ENCODE measurements around the gene TXNDC17.
A peak's percentile ranks its signal among the peaks of the same experiment; 100 is the strongest.

The TXNDC17 gene

GRCh38 chr17:6676802-6677157 is 35.9 kb downstream of the TXNDC17 start:
- Mint-ChIP-seq H3K27me3 (ENCODE audit: low read depth) (peaks cover 30% of the 10 kb centered on the region), H3K4me1 (ENCODE audit: low read depth) (peaks cover 3% of the 10 kb centered on the region), H3K36me3 (ENCODE audit: low read depth) (no peaks in the 10 kb centered on the region), H3K9me3 (no peaks in the 10 kb centered on the region), H3K4me3 (no peak overlapping the region), H3K27ac (no peak overlapping the region)
- no peak for DNase-seq (ENCODE audit: low spot score)

- H3K36me3 Mint-ChIP-seq (ENCODE audit: low read depth): no peaks in the 10 kb centered on the region
- no peak overlapping the region for H3K4me3 Mint-ChIP-seq
- peak; percentile 15 for DNase-seq (ENCODE audit: low spot score)
- H3K4me1 Mint-ChIP-seq (ENCODE audit: low read depth): peaks cover 3% of the 10 kb centered on the region
- H3K27ac Mint-ChIP-seq: no peak overlapping the region
- peaks cover 34% of the 10 kb centered on the region for H3K27me3 Mint-ChIP-seq (ENCODE audit: low read depth)
- H3K9me3 Mint-ChIP-seq: no peaks in the 10 kb centered on the region
These were observed 36.4 kb downstream of the TXNDC17 start for GRCh38 chr17:6677158-6677831.

DNA sequence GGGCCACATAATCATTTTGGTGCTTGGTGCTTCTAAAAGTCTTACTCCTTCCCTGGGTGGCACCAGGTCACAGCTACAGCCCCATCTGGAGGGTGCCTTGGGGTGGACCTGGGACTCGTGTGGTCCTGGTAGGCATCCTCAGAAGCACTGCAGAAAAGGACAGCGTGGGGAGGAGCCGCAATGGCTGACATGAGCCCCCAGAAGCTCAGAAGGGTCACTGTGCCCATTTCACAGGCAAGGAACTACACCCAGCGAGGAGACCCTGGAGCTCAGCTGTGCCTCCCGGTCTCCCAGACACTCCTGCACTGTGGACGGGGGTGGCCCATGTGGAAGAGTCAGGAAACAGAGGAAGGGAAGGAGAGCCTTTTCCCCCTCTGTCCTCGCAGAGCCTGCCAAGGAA is 37.1 kb downstream of the TXNDC17 start:
- H3K9me3 Mint-ChIP-seq: no peaks in the 10 kb centered on the region
- H3K36me3 Mint-ChIP-seq (ENCODE audit: low read depth): no peaks in the 10 kb centered on the region
- peaks cover 3% of the 10 kb centered on the region for H3K4me1 Mint-ChIP-seq (ENCODE audit: low read depth)
- H3K4me3 Mint-ChIP-seq: no peak overlapping the region
- DNase-seq (ENCODE audit: low spot score): no peak
- peaks cover 38% of the 10 kb centered on the region for H3K27me3 Mint-ChIP-seq (ENCODE audit: low read depth)
- no peak overlapping the region for H3K27ac Mint-ChIP-seq

DNA sequence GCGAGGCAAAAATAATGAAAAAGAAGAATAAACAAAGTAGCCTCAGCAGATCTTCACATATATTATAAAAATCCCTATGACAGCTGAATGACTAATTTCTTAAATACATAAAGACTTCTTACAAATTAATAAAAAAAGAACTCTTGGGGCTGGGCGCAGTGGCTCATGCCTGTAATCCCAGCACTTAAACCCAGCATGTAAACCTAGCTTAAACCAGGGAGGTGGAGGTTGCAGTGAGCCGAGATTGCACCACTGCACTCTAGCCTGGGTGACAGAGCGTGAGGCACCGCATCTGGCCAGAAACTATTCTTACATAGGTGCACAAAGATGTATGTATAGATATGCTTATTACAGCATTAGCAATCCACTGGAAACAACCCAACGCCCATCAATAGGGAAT is 38.4 kb downstream of the TXNDC17 start:
- no peak for DNase-seq (ENCODE audit: low spot score)
- Mint-ChIP-seq H3K4me3 (no peak overlapping the region), H3K9me3 (no peaks in the 10 kb centered on the region), H3K27ac (no peak overlapping the region), H3K36me3 (ENCODE audit: low read depth) (no peaks in the 10 kb centered on the region), H3K27me3 (ENCODE audit: low read depth) (peaks cover 38% of the 10 kb centered on the region), H3K4me1 (ENCODE audit: low read depth) (peaks cover 3% of the 10 kb centered on the region)

DNA sequence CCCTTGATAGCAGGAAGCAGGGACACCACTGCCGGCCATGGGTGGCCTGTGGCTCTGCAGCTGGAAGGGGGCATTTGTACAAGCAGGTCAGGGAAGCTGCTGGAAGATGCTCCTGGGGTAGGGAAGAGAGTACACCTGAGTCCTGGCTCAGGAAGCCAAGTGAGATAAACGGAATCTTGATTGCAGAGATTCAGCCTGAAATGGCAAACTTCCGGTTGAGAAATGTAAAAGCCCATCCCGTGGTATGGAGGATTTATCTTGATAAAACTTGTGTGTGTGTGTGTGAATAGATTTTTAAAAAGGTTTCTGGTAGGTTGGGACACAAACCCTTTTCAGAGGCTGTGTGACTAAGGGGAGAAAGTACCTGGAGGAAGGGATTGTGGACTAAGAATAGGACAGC is 40.3 kb downstream of the TXNDC17 start:
- Mint-ChIP-seq H3K4me1 (ENCODE audit: low read depth) (peaks cover 3% of the 10 kb centered on the region), H3K27me3 (ENCODE audit: low read depth) (peaks cover 35% of the 10 kb centered on the region), H3K36me3 (ENCODE audit: low read depth) (no peaks in the 10 kb centered on the region), H3K4me3 (no peak overlapping the region), H3K9me3 (no peaks in the 10 kb centered on the region), H3K27ac (no peak overlapping the region)
- DNase-seq (ENCODE audit: low spot score): no peak

DNA sequence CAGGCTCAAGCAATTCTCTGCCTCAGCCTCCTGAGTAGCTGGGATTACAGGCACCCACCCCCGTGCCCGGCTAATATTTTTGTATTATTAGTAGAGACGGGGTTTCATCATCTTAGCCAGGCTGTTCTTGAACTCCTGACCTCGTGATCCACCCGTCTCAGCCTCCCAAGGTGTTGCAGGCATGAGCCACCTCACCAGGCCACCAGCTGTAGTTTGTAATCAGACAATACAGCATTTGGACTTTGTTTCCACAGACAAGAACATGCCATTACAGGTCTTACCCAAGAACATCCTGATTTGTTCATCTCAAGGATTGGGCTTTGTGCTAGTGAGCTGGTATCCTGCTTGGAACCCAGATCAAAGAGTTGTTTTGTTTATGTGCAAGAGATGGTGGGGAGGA is 40.8 kb downstream of the TXNDC17 start:
- no peaks in the 10 kb centered on the region for H3K9me3 Mint-ChIP-seq
- no peak overlapping the region for H3K4me3 Mint-ChIP-seq
- no peak overlapping the region for H3K27ac Mint-ChIP-seq
- no peaks in the 10 kb centered on the region for H3K36me3 Mint-ChIP-seq (ENCODE audit: low read depth)
- H3K4me1 Mint-ChIP-seq (ENCODE audit: low read depth): peaks cover 3% of the 10 kb centered on the region
- no peak for DNase-seq (ENCODE audit: low spot score)
- peaks cover 35% of the 10 kb centered on the region for H3K27me3 Mint-ChIP-seq (ENCODE audit: low read depth)

DNA sequence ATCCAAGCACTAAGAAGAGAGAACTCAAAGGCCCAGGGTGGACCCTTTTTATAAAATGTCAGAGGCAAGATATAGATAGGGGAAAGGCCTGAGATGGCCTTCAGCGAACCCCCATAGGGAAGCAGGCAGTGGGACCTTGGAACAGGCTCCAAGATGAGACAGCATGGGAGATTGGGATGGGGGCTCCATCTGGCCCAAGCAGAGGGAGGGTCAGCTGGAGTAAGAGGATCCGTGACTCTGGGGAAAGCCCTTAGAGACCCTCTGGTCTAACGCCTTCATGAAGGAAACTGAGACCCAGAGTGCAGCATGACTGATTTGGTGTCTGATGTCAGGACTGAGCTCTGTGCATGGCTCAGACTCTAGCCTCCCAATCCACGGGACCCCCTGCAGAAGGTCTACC is 41.5 kb downstream of the TXNDC17 start:
- Mint-ChIP-seq H3K36me3 (ENCODE audit: low read depth) (no peaks in the 10 kb centered on the region), H3K4me1 (ENCODE audit: low read depth) (peaks cover 3% of the 10 kb centered on the region), H3K27ac (no peak overlapping the region), H3K9me3 (no peaks in the 10 kb centered on the region), H3K4me3 (no peak overlapping the region), H3K27me3 (ENCODE audit: low read depth) (peaks cover 33% of the 10 kb centered on the region)
- no peak for DNase-seq (ENCODE audit: low spot score)

DNA sequence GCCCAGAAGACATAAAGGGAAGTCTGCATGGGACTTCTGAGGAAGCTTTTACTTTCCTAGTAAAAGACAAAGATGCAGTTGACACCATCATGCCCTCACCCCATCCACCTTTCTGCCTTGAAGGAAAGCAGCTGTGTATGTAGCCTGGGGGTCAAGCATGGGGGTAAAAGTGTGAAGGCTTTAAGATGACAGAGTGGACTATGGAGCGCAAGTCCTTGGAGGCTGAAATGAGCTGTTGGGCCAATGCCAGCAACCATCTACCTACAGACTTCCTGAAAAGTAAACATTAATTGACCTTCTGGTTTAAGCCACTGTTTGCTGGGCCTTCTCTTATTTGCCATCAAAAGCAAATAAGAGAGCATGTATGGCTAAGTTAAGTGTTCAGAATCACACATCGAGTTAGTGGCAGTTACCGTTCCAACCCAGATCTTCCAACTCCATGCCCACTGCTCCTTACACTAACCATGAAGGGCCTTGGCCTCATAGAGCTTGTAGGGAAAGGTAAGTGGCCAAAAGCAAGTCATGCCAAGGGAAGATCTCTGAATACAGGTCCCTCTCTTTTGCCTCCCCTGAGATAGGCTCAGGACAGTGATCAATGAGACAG is 42.3 kb downstream of the TXNDC17 start:
- DNase-seq (ENCODE audit: low spot score): no peak
- Mint-ChIP-seq H3K27ac (no peak overlapping the region), H3K9me3 (no peaks in the 10 kb centered on the region), H3K36me3 (ENCODE audit: low read depth) (no peaks in the 10 kb centered on the region), H3K4me3 (no peak overlapping the region), H3K4me1 (ENCODE audit: low read depth) (no peaks in the 10 kb centered on the region), H3K27me3 (ENCODE audit: low read depth) (peaks cover 28% of the 10 kb centered on the region)

DNA sequence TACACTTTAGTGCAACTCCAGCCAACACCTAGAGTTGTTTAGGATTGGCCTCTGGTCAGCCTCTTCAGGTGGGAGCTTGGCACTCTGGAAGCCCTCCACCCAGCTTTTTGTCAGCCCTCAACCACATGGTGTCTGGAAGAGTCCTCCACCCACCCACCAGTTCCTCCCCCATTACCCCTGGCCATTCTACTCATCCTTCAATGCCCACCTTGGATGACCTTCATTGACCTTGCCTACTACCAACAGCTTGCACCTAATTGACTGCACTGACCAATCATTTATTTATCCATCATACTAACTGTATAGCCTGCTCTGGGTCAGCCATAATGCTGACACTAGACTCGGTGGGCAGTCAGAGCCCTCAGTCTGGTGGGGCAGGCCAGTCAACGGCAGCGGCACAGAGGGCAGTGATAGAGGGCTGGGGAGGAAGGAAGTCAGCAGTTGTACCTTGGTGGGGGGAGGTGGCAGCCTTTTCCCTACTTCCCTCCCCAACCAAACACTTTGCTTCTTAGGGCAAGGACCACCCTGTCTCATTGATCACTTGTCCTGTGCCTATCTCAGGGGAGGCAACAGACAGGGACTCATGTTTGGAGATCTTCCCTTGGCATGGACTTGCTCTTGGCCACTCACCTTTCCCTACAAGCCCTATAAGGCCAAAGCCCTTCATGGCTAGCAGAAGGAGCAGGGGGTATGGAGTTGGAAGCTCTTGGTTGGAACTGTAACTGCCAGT is 43.0 kb downstream of the TXNDC17 start:
- H3K4me1 Mint-ChIP-seq (ENCODE audit: low read depth): no peaks in the 10 kb centered on the region
- no peak for DNase-seq (ENCODE audit: low spot score)
- peaks cover 21% of the 10 kb centered on the region for H3K27me3 Mint-ChIP-seq (ENCODE audit: low read depth)
- H3K36me3 Mint-ChIP-seq (ENCODE audit: low read depth): no peaks in the 10 kb centered on the region
- no peak overlapping the region for H3K27ac Mint-ChIP-seq
- no peaks in the 10 kb centered on the region for H3K9me3 Mint-ChIP-seq
- no peak overlapping the region for H3K4me3 Mint-ChIP-seq

- Mint-ChIP-seq H3K9me3 (no peaks in the 10 kb centered on the region), H3K4me1 (ENCODE audit: low read depth) (no peaks in the 10 kb centered on the region), H3K27me3 (ENCODE audit: low read depth) (peaks cover 20% of the 10 kb centered on the region), H3K36me3 (ENCODE audit: low read depth) (no peaks in the 10 kb centered on the region), H3K27ac (no peak overlapping the region), H3K4me3 (no peak overlapping the region)
- DNase-seq (ENCODE audit: low spot score): no peak
These were observed 43.6 kb downstream of the TXNDC17 start for GRCh38 chr17:6684460-6684783.

DNA sequence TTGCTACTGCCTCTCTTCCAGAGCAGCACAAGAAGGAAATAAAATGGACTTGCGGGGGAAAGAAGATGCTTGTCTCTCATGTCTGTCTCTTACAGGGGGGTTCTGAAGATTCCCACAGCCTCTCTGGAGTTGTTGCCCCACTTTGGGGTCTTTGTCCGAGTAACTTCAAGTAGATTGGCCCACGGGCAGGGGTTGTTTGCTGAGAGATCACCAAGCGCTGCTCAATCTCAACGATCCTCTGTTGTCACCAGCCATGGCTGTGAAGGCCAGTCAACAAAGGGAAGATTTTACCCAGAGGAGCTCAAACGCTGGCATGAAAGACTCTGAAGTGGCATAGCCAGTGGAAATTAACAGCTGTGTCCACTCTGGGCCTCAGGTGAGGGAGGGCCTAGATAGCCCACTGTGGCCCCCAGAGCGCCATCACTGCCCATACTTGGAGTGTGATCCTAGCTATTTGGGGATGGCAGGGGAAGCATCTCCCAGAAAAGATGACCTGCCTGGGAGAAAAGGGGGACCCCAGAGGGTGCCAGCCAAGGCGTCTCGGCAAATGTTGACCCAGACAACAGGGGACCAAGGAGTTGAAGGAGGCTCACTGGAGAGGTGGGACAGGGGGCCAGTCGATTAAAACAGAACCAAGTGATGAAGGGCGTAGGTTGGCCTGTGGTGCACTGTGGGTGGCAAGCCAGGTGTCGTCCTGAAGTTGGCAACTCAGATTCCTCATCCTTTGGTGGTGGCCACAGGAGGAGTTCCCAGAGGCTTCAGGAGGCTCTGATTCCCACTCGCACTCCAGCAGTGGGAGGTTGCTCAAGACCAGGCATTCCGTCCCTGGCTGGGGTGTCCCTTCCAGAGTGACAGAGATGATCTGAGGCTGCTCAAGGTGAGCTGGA is 44.3 kb downstream of the TXNDC17 start:
- DNase-seq (ENCODE audit: low spot score): no peak
- Mint-ChIP-seq H3K27me3 (ENCODE audit: low read depth) (peaks cover 18% of the 10 kb centered on the region), H3K27ac (no peak overlapping the region), H3K4me3 (no peak overlapping the region), H3K9me3 (no peaks in the 10 kb centered on the region), H3K4me1 (ENCODE audit: low read depth) (no peaks in the 10 kb centered on the region), H3K36me3 (ENCODE audit: low read depth) (no peaks in the 10 kb centered on the region)

DNA sequence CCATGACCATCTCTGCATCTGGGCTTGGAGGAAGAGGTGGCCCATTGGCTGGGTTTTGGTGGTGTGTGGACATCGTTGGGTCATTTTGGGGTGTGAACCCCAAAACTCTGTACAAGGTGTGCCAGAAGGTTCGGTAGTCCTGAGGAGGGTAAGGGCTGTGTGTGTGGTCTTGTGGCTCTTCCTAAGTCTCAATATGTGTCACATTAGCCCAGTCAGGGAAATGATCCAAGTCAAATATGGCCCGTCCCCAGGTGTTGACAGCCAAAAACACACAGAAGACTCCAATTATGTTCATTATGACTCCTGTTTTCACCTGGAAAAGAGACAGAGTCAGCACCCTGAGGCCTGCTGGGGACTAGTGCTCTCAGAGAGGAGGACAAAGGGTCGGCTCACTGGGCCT is 45.2 kb downstream of the TXNDC17 start:
- H3K27ac Mint-ChIP-seq: no peak overlapping the region
- H3K36me3 Mint-ChIP-seq (ENCODE audit: low read depth): no peaks in the 10 kb centered on the region
- no peak for DNase-seq (ENCODE audit: low spot score)
- H3K4me1 Mint-ChIP-seq (ENCODE audit: low read depth): no peaks in the 10 kb centered on the region
- no peak overlapping the region for H3K4me3 Mint-ChIP-seq
- H3K9me3 Mint-ChIP-seq: no peaks in the 10 kb centered on the region
- peaks cover 17% of the 10 kb centered on the region for H3K27me3 Mint-ChIP-seq (ENCODE audit: low read depth)

DNA sequence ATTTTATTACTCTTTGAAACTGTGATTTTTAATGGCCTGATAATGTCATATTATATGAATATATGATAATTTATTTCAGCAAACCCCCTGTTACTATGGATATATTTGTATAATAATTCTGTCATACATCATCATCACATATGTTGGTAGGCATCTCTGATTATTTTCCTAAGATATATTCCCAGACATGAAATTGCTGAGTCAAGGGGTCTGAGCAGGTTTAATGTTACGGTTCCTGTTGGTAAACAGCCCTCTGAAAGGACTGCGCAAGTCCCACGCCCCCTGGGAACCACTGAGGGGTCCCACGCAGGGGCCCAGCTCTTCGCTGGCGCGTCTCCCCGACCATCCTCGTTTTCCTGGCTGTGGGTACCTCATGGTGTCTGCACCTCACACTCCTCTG is 48.1 kb downstream of the TXNDC17 start:
- peaks cover 12% of the 10 kb centered on the region for H3K27me3 Mint-ChIP-seq (ENCODE audit: low read depth)
- no peaks in the 10 kb centered on the region for H3K9me3 Mint-ChIP-seq

DNA sequence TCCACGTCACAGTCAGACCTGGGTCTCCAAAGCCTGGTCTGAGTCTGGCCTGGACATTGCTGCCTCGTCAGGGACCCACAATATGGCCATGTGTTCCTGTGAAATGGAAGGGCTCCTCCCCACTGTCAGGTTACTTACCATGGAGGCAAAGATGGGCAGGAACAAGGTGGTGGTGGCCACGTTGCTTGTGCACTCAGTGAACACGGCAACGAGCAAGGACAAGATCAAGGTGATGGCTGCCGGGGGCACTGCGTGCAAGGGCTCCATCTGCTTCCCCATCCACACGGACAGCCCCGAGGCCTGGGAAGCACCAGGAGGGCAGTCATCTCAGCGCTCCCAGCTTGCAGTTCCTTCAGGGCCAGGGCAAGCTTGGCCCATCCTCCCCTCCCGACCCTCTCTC is 49.8 kb downstream of the TXNDC17 start:
- Mint-ChIP-seq H3K4me1 (ENCODE audit: low read depth) (no peaks in the 10 kb centered on the region), H3K27me3 (ENCODE audit: low read depth) (peaks cover 12% of the 10 kb centered on the region), H3K4me3 (no peak overlapping the region), H3K9me3 (no peaks in the 10 kb centered on the region), H3K36me3 (ENCODE audit: low read depth) (no peaks in the 10 kb centered on the region), H3K27ac (no peak overlapping the region)
- no peak for DNase-seq (ENCODE audit: low spot score)

More for the DNA sequence above, 48.1 kb downstream of the TXNDC17 start:
- Mint-ChIP-seq H3K36me3 (ENCODE audit: low read depth) (no peaks in the 10 kb centered on the region), H3K27ac (no peak overlapping the region), H3K4me3 (no peak overlapping the region), H3K4me1 (ENCODE audit: low read depth) (no peaks in the 10 kb centered on the region)
- no peak for DNase-seq (ENCODE audit: low spot score)

All from T-helper 2 cell treated with Interferon-gamma antibody and Interleukin-4, amounts not matched to agents 5 μg/mL and 100 μg/mL, for 36 hours (primary cell).